Endothelial cell of umbilical vein (primary cell): ENCODE data around the gene CLP1.
"Not testable (repeated sequence)": the region's sequence is repeated elsewhere in the genome, so short reads cannot be mapped to it uniquely, and the experiment has no call there.

Source experiments
- EZH2 ChIP-seq: IDR thresholded peaks from 2 replicates; pipeline ENCODE4 v1.6.1; 2012; ENCODE audit warnings: borderline replicate concordance, low read depth, mild to moderate bottlenecking, moderate library complexity, low read length, inconsistent platforms; ENCODE audit not compliant: severe bottlenecking
- POLR2A ChIP-seq: IDR thresholded peaks from 2 replicates; pipeline ENCODE4 v1.6.1; 2012; ENCODE audit warnings: low read depth, mild to moderate bottlenecking, control low read depth, low read length

GRCh38 chr11:57690474-57690873 lies 32.9 kb downstream of the CLP1 start:
- not testable (repeated sequence) for TF ChIP-seq POLR2A, EZH2
